GM23338 (cell line): ENCODE data around the gene SYNPR. TPM values are rescaled to one million over a fixed set of nuclear protein-coding genes. Genes with fewer than 3 reads are reported as not detected.

ENCODE experiments used
- ATAC-seq: fragments of 200-7000 bp; cut with Tn5 transposase; 3 replicates; pipeline ENCODE4 v1.9.1; 2020
- DNase-seq: peaks from one replicate; pipeline ENCODE4 v3.0.0-alpha.2; 2015; ENCODE audit warnings: low spot score
- H2AFZ ChIP-seq: fragments of 200-600 bp; sonication (generic); 2 replicates; pipeline ENCODE4 v1.8.0; 2016; ENCODE audit warnings: antibody characterized with exemption, mild to moderate bottlenecking, moderate library complexity
- H3F3A ChIP-seq: fragments of 200-600 bp; sonication (generic); replicated peaks from 2 replicates; pipeline ENCODE4 v1.8.0; 2017; ENCODE audit warnings: antibody characterized with exemption, mixed run types, low read depth
- H3K27ac ChIP-seq: fragments of 200-600 bp; sonication (generic); 2 replicates; pipeline ENCODE4 v1.6.1; 2016; ENCODE audit warnings: low read depth
- H3K27me3 ChIP-seq: fragments of 200-600 bp; sonication (generic); 2 replicates; pipeline ENCODE4 v1.8.0; 2016; ENCODE audit warnings: mild to moderate bottlenecking, mixed run types, moderate library complexity; ENCODE audit not compliant: insufficient read depth
- H3K36me3 ChIP-seq: fragments of 200-600 bp; sonication (generic); 2 replicates; pipeline ENCODE4 v1.8.0; 2016; ENCODE audit warnings: mild to moderate bottlenecking; ENCODE audit not compliant: insufficient read depth
- H3K4me1 ChIP-seq: fragments of 200-600 bp; sonication (generic); 2 replicates; pipeline ENCODE4 v1.8.0; 2016; ENCODE audit warnings: mild to moderate bottlenecking, moderate library complexity; ENCODE audit not compliant: insufficient read depth
- H3K4me2 ChIP-seq: fragments of 200-600 bp; sonication (generic); 2 replicates; pipeline ENCODE4 v1.7.1; 2017; ENCODE audit warnings: mixed run types
- H3K4me3 ChIP-seq: fragments of 200-600 bp; sonication (generic); 2 replicates; pipeline ENCODE4 v1.6.1; 2016; ENCODE audit warnings: mixed run types
- H3K79me2 ChIP-seq: fragments of 200-600 bp; sonication (generic); replicated peaks from 2 replicates; pipeline ENCODE4 v1.8.0; 2017; ENCODE audit warnings: mild to moderate bottlenecking; ENCODE audit not compliant: insufficient read depth
- H3K9me2 ChIP-seq: fragments of 200-600 bp; sonication (generic); 2 replicates; pipeline ENCODE4 v1.8.0; 2017; ENCODE audit not compliant: insufficient read depth
- H4K20me1 ChIP-seq: fragments of 200-600 bp; sonication (generic); replicated peaks from 2 replicates; pipeline ENCODE4 v1.8.0; 2017; ENCODE audit warnings: mild to moderate bottlenecking; ENCODE audit not compliant: insufficient read depth
- H3K27ac Mint-ChIP-seq: 2 replicates; pipeline ENCODE4 v1.8.0; 2020; ENCODE audit warnings: inconsistent platforms, mild to moderate bottlenecking, moderate library complexity, mixed read lengths
- H3K27me3 Mint-ChIP-seq: 3 replicates; pipeline ENCODE4 v1.8.0; 2022; ENCODE audit warnings: low read depth, mild to moderate bottlenecking, moderate library complexity, mixed read lengths, inconsistent platforms; ENCODE audit not compliant: insufficient read depth, poor library complexity
- H3K36me3 Mint-ChIP-seq: 3 replicates; pipeline ENCODE4 v1.8.0; 2021; ENCODE audit warnings: low read depth, mild to moderate bottlenecking, inconsistent platforms, moderate library complexity, mixed read lengths
- H3K4me1 Mint-ChIP-seq: 3 replicates; pipeline ENCODE4 v1.8.0; 2020; ENCODE audit warnings: mild to moderate bottlenecking, inconsistent platforms, mixed read lengths
- H3K4me3 Mint-ChIP-seq: 3 replicates; pipeline ENCODE4 v1.8.0; 2021; ENCODE audit warnings: moderate library complexity, mild to moderate bottlenecking, inconsistent platforms, mixed read lengths
- H3K9me3 Mint-ChIP-seq: 3 replicates; pipeline ENCODE4 v1.8.0; 2020; ENCODE audit warnings: moderate library complexity, mild to moderate bottlenecking, inconsistent platforms, mixed read lengths
- CREB1 ChIP-seq: fragments of 250-450 bp; sonication (Bioruptor Pico); IDR thresholded peaks from 2 replicates; pipeline ENCODE4 v1.5.0; 2020; ENCODE audit warnings: low read depth, mild to moderate bottlenecking, moderate library complexity
- CTCF ChIP-seq, 2 experiments: fragments of 200-600 bp in 1 of 2; sonication (generic) in 1 of 2; conservative IDR thresholded peaks; 2 replicates each; pipeline versions ENCODE4 v1.5.1 to v1.6.1; 2016 to 2017; ENCODE audit warnings: antibody characterized with exemption in 2 of 2, low read depth in 2 of 2, mild to moderate bottlenecking in 2 of 2, moderate library complexity in 1 of 2
- EZH2phosphoT487 ChIP-seq: fragments of 200-600 bp; sonication (generic); IDR thresholded peaks from one replicate; pipeline ENCODE4 v1.8.1; 2018; ENCODE audit warnings: antibody characterized with exemption; ENCODE audit not compliant: unreplicated experiment
- JUNB ChIP-seq: IDR thresholded peaks from one replicate; pipeline ENCODE4 v1.6.1; 2016; ENCODE audit warnings: antibody characterized with exemption; ENCODE audit not compliant: unreplicated experiment
- ZNF114 ChIP-seq: fragments of 250-450 bp; sonication (Bioruptor Pico); IDR thresholded peaks from 2 replicates; pipeline ENCODE4 v1.5.0; 2020; ENCODE audit warnings: mild to moderate bottlenecking, moderate library complexity
- ZNF331 ChIP-seq: fragments of 250-450 bp; sonication (Bioruptor Pico); IDR thresholded peaks from 2 replicates; pipeline ENCODE4 v1.5.0; 2020; ENCODE audit warnings: low read depth, mild to moderate bottlenecking, moderate library complexity
- polyA plus RNA-seq: library from polyadenylated mRNA; unstranded; fragments of >200 nt; fragmentation: Nextera tagmentation; extraction: Ambion mirVana; gene quantifications from 2 replicates; pipeline ENCODE4 v1.2.1, GENCODE V29; 2016
- total RNA-seq: library from RNA; depleted of rRNA; stranded (reverse); fragments of >200 nt; shearing (Covaris generic); gene quantifications from 2 replicates; pipeline ENCODE4 v1.2.3, GENCODE V29; 2014
- TF ChIP-seq, protein P1 (sequence below): IDR thresholded peaks from one replicate; pipeline ENCODE4 v1.6.1; 2018; ENCODE audit warnings: antibody characterized with exemption; ENCODE audit not compliant: unreplicated experiment
- TF ChIP-seq, protein P2 (sequence below): fragments of 250-450 bp; sonication (Bioruptor Pico); IDR thresholded peaks from 2 replicates; pipeline ENCODE4 v1.5.0; 2020; ENCODE audit warnings: mild to moderate bottlenecking, moderate library complexity
- TF ChIP-seq, protein P3 (sequence below): IDR thresholded peaks from 2 replicates; pipeline ENCODE4 v1.6.1; 2016; ENCODE audit warnings: antibody characterized with exemption

SYNPR gene
- total and polyA plus RNA-seq, 2 experiments from 2014 or later, result 0.38 to 0.55 TPM

- TF ChIP-seq, protein P1, sequence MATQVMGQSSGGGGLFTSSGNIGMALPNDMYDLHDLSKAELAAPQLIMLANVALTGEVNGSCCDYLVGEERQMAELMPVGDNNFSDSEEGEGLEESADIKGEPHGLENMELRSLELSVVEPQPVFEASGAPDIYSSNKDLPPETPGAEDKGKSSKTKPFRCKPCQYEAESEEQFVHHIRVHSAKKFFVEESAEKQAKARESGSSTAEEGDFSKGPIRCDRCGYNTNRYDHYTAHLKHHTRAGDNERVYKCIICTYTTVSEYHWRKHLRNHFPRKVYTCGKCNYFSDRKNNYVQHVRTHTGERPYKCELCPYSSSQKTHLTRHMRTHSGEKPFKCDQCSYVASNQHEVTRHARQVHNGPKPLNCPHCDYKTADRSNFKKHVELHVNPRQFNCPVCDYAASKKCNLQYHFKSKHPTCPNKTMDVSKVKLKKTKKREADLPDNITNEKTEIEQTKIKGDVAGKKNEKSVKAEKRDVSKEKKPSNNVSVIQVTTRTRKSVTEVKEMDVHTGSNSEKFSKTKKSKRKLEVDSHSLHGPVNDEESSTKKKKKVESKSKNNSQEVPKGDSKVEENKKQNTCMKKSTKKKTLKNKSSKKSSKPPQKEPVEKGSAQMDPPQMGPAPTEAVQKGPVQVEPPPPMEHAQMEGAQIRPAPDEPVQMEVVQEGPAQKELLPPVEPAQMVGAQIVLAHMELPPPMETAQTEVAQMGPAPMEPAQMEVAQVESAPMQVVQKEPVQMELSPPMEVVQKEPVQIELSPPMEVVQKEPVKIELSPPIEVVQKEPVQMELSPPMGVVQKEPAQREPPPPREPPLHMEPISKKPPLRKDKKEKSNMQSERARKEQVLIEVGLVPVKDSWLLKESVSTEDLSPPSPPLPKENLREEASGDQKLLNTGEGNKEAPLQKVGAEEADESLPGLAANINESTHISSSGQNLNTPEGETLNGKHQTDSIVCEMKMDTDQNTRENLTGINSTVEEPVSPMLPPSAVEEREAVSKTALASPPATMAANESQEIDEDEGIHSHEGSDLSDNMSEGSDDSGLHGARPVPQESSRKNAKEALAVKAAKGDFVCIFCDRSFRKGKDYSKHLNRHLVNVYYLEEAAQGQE, result no peak
Measured at GRCh38 chr3:63595221-63595620, 317.1 kb downstream of the SYNPR start (continued).

DNA sequence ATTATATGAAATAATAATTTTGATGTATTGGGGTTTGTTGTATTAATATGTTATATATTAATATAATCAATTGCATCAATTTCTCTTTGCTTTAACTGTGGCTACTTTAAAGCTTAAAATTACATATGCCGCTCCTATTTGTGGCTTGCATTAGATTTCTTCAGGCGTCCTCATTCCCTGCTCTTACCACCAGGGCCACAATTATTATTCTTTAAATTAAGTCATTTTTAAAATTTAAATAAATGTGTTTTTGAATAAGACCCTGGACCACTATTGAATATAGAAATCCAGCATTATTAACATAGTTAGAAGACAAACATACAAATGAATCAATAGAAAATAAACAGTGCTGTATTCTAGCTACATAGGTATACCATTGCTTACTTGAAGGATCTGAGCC lies 318.9 kb downstream of the SYNPR start:
- no peaks in the 10 kb centered on the region for H3K36me3 ChIP-seq
- peaks cover 3% of the 10 kb centered on the region; the same call in 1 of the 2 replicates for H3K9me2 ChIP-seq
- H2AFZ ChIP-seq, result no peak overlapping the region
- no peaks in the 10 kb centered on the region for H3K79me2 ChIP-seq
- Mint-ChIP-seq H3K9me3 (no peaks in the 10 kb centered on the region), H3K4me3 (no peak overlapping the region), H3K4me1 (peaks cover 5% of the 10 kb centered on the region; the same call in 1 of the 3 replicates), H3K36me3 (no peaks in the 10 kb centered on the region), H3K27ac (no peak overlapping the region), H3K27me3 (no peaks in the 10 kb centered on the region)
- H3F3A ChIP-seq, result no peaks in the 10 kb centered on the region
- H3K27ac ChIP-seq, result no peak overlapping the region
- no peaks in the 10 kb centered on the region for H3K27me3 ChIP-seq
- no peak overlapping the region for H3K4me2 ChIP-seq
- no peak for DNase-seq
- H3K4me3 ChIP-seq, result no peak overlapping the region
- H3K4me1 ChIP-seq, result no peaks in the 10 kb centered on the region
- no peaks in the 10 kb centered on the region for H4K20me1 ChIP-seq
- ATAC-seq, result no peak
- TF ChIP-seq, protein P2, sequence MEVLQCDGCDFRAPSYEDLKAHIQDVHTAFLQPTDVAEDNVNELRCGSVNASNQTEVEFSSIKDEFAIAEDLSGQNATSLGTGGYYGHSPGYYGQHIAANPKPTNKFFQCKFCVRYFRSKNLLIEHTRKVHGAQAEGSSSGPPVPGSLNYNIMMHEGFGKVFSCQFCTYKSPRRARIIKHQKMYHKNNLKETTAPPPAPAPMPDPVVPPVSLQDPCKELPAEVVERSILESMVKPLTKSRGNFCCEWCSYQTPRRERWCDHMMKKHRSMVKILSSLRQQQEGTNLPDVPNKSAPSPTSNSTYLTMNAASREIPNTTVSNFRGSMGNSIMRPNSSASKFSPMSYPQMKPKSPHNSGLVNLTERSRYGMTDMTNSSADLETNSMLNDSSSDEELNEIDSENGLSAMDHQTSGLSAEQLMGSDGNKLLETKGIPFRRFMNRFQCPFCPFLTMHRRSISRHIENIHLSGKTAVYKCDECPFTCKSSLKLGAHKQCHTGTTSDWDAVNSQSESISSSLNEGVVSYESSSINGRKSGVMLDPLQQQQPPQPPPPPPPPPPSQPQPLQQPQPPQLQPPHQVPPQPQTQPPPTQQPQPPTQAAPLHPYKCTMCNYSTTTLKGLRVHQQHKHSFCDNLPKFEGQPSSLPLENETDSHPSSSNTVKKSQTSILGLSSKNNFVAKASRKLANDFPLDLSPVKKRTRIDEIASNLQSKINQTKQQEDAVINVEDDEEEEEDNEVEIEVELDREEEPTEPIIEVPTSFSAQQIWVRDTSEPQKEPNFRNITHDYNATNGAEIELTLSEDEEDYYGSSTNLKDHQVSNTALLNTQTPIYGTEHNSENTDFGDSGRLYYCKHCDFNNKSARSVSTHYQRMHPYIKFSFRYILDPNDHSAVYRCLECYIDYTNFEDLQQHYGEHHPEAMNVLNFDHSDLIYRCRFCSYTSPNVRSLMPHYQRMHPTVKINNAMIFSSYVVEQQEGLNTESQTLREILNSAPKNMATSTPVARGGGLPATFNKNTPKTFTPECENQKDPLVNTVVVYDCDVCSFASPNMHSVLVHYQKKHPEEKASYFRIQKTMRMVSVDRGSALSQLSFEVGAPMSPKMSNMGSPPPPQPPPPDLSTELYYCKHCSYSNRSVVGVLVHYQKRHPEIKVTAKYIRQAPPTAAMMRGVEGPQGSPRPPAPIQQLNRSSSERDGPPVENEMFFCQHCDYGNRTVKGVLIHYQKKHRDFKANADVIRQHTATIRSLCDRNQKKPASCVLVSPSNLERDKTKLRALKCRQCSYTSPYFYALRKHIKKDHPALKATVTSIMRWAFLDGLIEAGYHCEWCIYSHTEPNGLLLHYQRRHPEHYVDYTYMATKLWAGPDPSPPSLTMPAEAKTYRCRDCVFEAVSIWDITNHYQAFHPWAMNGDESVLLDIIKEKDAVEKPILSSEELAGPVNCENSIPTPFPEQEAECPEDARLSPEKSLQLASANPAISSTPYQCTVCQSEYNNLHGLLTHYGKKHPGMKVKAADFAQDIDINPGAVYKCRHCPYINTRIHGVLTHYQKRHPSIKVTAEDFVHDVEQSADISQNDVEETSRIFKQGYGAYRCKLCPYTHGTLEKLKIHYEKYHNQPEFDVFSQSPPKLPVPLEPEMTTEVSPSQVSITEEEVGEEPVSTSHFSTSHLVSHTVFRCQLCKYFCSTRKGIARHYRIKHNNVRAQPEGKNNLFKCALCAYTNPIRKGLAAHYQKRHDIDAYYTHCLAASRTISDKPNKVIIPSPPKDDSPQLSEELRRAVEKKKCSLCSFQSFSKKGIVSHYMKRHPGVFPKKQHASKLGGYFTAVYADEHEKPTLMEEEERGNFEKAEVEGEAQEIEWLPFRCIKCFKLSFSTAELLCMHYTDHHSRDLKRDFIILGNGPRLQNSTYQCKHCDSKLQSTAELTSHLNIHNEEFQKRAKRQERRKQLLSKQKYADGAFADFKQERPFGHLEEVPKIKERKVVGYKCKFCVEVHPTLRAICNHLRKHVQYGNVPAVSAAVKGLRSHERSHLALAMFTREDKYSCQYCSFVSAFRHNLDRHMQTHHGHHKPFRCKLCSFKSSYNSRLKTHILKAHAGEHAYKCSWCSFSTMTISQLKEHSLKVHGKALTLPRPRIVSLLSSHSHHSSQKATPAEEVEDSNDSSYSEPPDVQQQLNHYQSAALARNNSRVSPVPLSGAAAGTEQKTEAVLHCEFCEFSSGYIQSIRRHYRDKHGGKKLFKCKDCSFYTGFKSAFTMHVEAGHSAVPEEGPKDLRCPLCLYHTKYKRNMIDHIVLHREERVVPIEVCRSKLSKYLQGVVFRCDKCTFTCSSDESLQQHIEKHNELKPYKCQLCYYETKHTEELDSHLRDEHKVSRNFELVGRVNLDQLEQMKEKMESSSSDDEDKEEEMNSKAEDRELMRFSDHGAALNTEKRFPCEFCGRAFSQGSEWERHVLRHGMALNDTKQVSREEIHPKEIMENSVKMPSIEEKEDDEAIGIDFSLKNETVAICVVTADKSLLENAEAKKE (CRISPR knock-in tag), result no peak
- TF ChIP-seq CTCF (conservative IDR thresholded peaks at IDR 0.05; ENCODE audit: low read depth in 2 of 2) (no peak), JUNB (no peak), EZH2phosphoT487 (no peak), ZNF114 (CRISPR knock-in tag) (no peak), ZNF331 (CRISPR knock-in tag) (no peak), CREB1 (CRISPR knock-in tag) (no peak)
- TF ChIP-seq, protein P3, sequence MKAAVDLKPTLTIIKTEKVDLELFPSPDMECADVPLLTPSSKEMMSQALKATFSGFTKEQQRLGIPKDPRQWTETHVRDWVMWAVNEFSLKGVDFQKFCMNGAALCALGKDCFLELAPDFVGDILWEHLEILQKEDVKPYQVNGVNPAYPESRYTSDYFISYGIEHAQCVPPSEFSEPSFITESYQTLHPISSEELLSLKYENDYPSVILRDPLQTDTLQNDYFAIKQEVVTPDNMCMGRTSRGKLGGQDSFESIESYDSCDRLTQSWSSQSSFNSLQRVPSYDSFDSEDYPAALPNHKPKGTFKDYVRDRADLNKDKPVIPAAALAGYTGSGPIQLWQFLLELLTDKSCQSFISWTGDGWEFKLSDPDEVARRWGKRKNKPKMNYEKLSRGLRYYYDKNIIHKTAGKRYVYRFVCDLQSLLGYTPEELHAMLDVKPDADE, result no peak
